ENCODE results near the gene SRP19. TPM values are rescaled to one million over a fixed set of nuclear protein-coding genes. Genes with fewer than 3 reads are reported as not detected.

The SRP19 gene
- total RNA-seq, 1 experiment from 2014 or later = 56.4 TPM

- no peak overlapping the region for H3K4me3 Mint-ChIP-seq
- H3K27me3 Mint-ChIP-seq (ENCODE audit: low read depth) = no peaks in the 10 kb centered on the region
- ChIA-PET CTCF (no interaction called here), POLR2A (no interaction called here)
- H3K9me3 Mint-ChIP-seq = no peaks in the 10 kb centered on the region
- ATAC-seq (no peak), DNase-seq (ENCODE audit: low spot score) (no peak)
- TF ChIP-seq KAT7 (CRISPR knock-in tag; IDR thresholded peaks at IDR 0.05; ENCODE audit: borderline replicate concordance) = no peak
- TF ChIP-seq PRRX2 (CRISPR knock-in tag; IDR thresholded peaks at IDR 0.05) = no peak
- H3K4me1 Mint-ChIP-seq = no peaks in the 10 kb centered on the region
- H3K36me3 Mint-ChIP-seq = peaks cover 13% of the 10 kb centered on the region
- no peak overlapping the region for H3K27ac Mint-ChIP-seq
Measured at GRCh38 chr5:112907166-112907631, 46.1 kb downstream of the SRP19 start.

GRCh38 chr5:112908854-112909253 lies 47.8 kb downstream of the SRP19 start:
- TF ChIP-seq CREB1 (CRISPR knock-in tag; IDR thresholded peaks at IDR 0.05) = no peak
- TF ChIP-seq PRDM15 (CRISPR knock-in tag; IDR thresholded peaks at IDR 0.05) = no peak
- TF ChIP-seq ZNF121 (CRISPR knock-in tag; IDR thresholded peaks at IDR 0.05) = no peak
- no peak for TF ChIP-seq GRHL2 (CRISPR knock-in tag; IDR thresholded peaks at IDR 0.05; ENCODE audit: insufficient replicate concordance, severe bottlenecking)
- TF ChIP-seq FOXK1 (CRISPR knock-in tag; IDR thresholded peaks at IDR 0.05) = no peak
- TF ChIP-seq GTF2I (CRISPR knock-in tag; conservative IDR thresholded peaks at IDR 0.05) = no peak
- TF ChIP-seq ZNF416 (CRISPR knock-in tag; IDR thresholded peaks at IDR 0.05) = no peak
- no peak for TF ChIP-seq FOXP1 (CRISPR knock-in tag; IDR thresholded peaks at IDR 0.05; ENCODE audit: borderline replicate concordance)
- no peak for TF ChIP-seq ESRRA (CRISPR knock-in tag; IDR thresholded peaks at IDR 0.05; ENCODE audit: borderline replicate concordance)
- no peak for TF ChIP-seq STAT6 (CRISPR knock-in tag; conservative IDR thresholded peaks at IDR 0.05; ENCODE audit: low read depth)
- no peak for TF ChIP-seq GABPB1 (CRISPR knock-in tag; IDR thresholded peaks at IDR 0.05)
- no peak for TF ChIP-seq RELA (CRISPR knock-in tag; IDR thresholded peaks at IDR 0.05; ENCODE audit: borderline replicate concordance)
- TF ChIP-seq ZNF317 (CRISPR knock-in tag; IDR thresholded peaks at IDR 0.05; ENCODE audit: borderline replicate concordance, low read depth) = no peak
- no peak for TF ChIP-seq ETV6 (CRISPR knock-in tag; IDR thresholded peaks at IDR 0.05)
- no peak for TF ChIP-seq PREB (CRISPR knock-in tag; IDR thresholded peaks at IDR 0.05; ENCODE audit: borderline replicate concordance)
- DNase-seq (ENCODE audit: low spot score) (no peak), ATAC-seq (no peak)
- ChIA-PET CTCF (no interaction called here), POLR2A (no interaction called here)
- no peak overlapping the region for H3K27ac Mint-ChIP-seq
- no peaks in the 10 kb centered on the region for H3K4me1 Mint-ChIP-seq
- H3K9me3 Mint-ChIP-seq = no peaks in the 10 kb centered on the region
- no peaks in the 10 kb centered on the region for H3K27me3 Mint-ChIP-seq (ENCODE audit: low read depth)
- H3K4me3 Mint-ChIP-seq = no peak overlapping the region
- peaks cover 10% of the 10 kb centered on the region for H3K36me3 Mint-ChIP-seq

- Mint-ChIP-seq H3K9me3 (no peaks in the 10 kb centered on the region), H3K27me3 (ENCODE audit: low read depth) (no peaks in the 10 kb centered on the region), H3K36me3 (peaks cover 10% of the 10 kb centered on the region), H3K4me3 (no peak overlapping the region), H3K27ac (no peak overlapping the region), H3K4me1 (no peaks in the 10 kb centered on the region)
- ChIA-PET POLR2A (no interaction called here), CTCF (no interaction called here)
- ATAC-seq (no peak), DNase-seq (ENCODE audit: low spot score) (no peak)
- no peak for TF ChIP-seq ZNF281 (CRISPR knock-in tag; IDR thresholded peaks at IDR 0.05)
- TF ChIP-seq NFYB (CRISPR knock-in tag; conservative IDR thresholded peaks at IDR 0.05; ENCODE audit: low read depth) = no peak
- TF ChIP-seq ZNF416 (CRISPR knock-in tag; IDR thresholded peaks at IDR 0.05) = no peak
- TF ChIP-seq OVOL2 (CRISPR knock-in tag; IDR thresholded peaks at IDR 0.05; ENCODE audit: borderline replicate concordance) = no peak
- TF ChIP-seq RELA (CRISPR knock-in tag; IDR thresholded peaks at IDR 0.05; ENCODE audit: borderline replicate concordance) = no peak
- no peak for TF ChIP-seq JUN (CRISPR knock-in tag; IDR thresholded peaks at IDR 0.05)
- no peak for TF ChIP-seq SOX15 (CRISPR knock-in tag; IDR thresholded peaks at IDR 0.05)
- TF ChIP-seq CREM (CRISPR knock-in tag; IDR thresholded peaks at IDR 0.05) = no peak
Measured at GRCh38 chr5:112910529-112910928, 49.4 kb downstream of the SRP19 start.

Measured in WTC11 (cell line).